ENCODE measurements around the gene C5orf58. TPM values are rescaled to one million over a fixed set of nuclear protein-coding genes. Genes with fewer than 3 reads are reported as not detected.
"Not testable (repeated sequence)": the region's sequence is repeated elsewhere in the genome, so short reads cannot be mapped to it uniquely, and the experiment has no call there.

C5orf58 gene
- total and polyA plus RNA-seq, 8 donors: 0.34 to 0.72 (median 0.43) TPM; not detected in 2

GRCh38 chr5:170233358-170233892 lies 640 bp downstream of the C5orf58 start:
- Histone ChIP-seq H3K36me3 (peaks cover 0 to 7% of the 10 kb centered on the region in 2 donors), H3K27ac (no peak overlapping the region), H3K27me3 (no peaks in the 10 kb centered on the region), H3K4me1 (no peaks in the 10 kb centered on the region), H3K9me3 (no peaks in the 10 kb centered on the region), H3K4me3 (no peak overlapping the region)
- ATAC-seq: no peak
- intact Hi-C loops (cut with DNase I): no loop called here
- no peak for TF ChIP-seq CTCF (IDR thresholded peaks at IDR 0.05)
- no peak for DNase-seq

- no peak overlapping the region for H3K4me3 ChIP-seq
- TF ChIP-seq CTCF (IDR thresholded peaks at IDR 0.05): no peak
- H3K27me3 ChIP-seq: no peaks in the 10 kb centered on the region
- no peaks in the 10 kb centered on the region for H3K9me3 ChIP-seq
- H3K36me3 ChIP-seq: peaks cover 0 to 7% of the 10 kb centered on the region in 2 donors
- DNase-seq (no peak), ATAC-seq (no peak)
- H3K27ac ChIP-seq: no peak overlapping the region
- no peaks in the 10 kb centered on the region for H3K4me1 ChIP-seq
- intact Hi-C loops (cut with DNase I): no loop called here
Measured at GRCh38 chr5:170235876-170236864, 3.4 kb downstream of the C5orf58 start.

GRCh38 chr5:170238456-170239196 lies 5.8 kb downstream of the C5orf58 start:
- no peak overlapping the region for H3K27ac ChIP-seq
- intact Hi-C loops (cut with DNase I): no loop called here
- no peak for TF ChIP-seq CTCF (IDR thresholded peaks at IDR 0.05)
- no peak overlapping the region for H3K4me3 ChIP-seq
- H3K36me3 ChIP-seq: no peaks in the 10 kb centered on the region
- ATAC-seq (no peak), DNase-seq (no peak)
- no peaks in the 10 kb centered on the region for H3K4me1 ChIP-seq
- no peaks in the 10 kb centered on the region for H3K27me3 ChIP-seq
- H3K9me3 ChIP-seq: no peaks in the 10 kb centered on the region

- H3K27ac ChIP-seq; H3K4me3 ChIP-seq; H3K27me3 ChIP-seq; intact Hi-C loops (cut with DNase I); H3K4me1 ChIP-seq; ATAC-seq; H3K9me3 ChIP-seq: not testable (repeated sequence)
- H3K36me3 ChIP-seq: peaks cover 0 to 54% of the 10 kb centered on the region in 2 donors
- DNase-seq: peak in 1 of 4 donors; percentile 27
Measured at GRCh38 chr5:170245436-170245835, 12.7 kb downstream of the C5orf58 start.

GRCh38 chr5:170246126-170246870 lies 13.5 kb downstream of the C5orf58 start:
- ATAC-seq (no peak), DNase-seq (no peak)
- Histone ChIP-seq H3K4me1 (no peaks in the 10 kb centered on the region), H3K27ac (no peak overlapping the region), H3K27me3 (no peaks in the 10 kb centered on the region), H3K9me3 (no peaks in the 10 kb centered on the region), H3K36me3 (peaks cover 0 to 62% of the 10 kb centered on the region in 2 donors), H3K4me3 (no peak overlapping the region)
- intact Hi-C loops (cut with DNase I): no loop called here
- TF ChIP-seq CTCF (IDR thresholded peaks at IDR 0.05): no peak

Data from left lung (tissue), 10 donors.